H1 (cell line): ENCODE measurements around the gene TBC1D13. TPM values are rescaled to one million over a fixed set of nuclear protein-coding genes. Genes with fewer than 3 reads are reported as not detected.

Experiments used
- CTCF ChIA-PET: fragments of 300-600 bp; sonication (Branson Sonifier 250); formaldehyde crosslinking; loops from one replicate; lab custom pipeline; 2021; ENCODE audit not compliant: partially characterized antibody; lab: Charles Lee
- POLR2A ChIA-PET: fragments of 300-600 bp; sonication (Branson Sonifier 250); formaldehyde crosslinking; loops from one replicate; lab custom pipeline; 2021; ENCODE audit warnings: inconsistent platforms; ENCODE audit not compliant: partially characterized antibody; lab: Charles Lee
- DNase-seq, 2 experiments: peaks; one replicate each; pipeline versions ENCODE4 v3.0.0 to v3.0.0-alpha.2; 2010 to 2022; ENCODE audit warnings: low spot score in 2 of 2, low read depth in 1 of 2, mixed read lengths in 1 of 2
- FAIRE-seq: peaks from 2 replicates; lab custom pipeline; 2011; peaks lifted over from hg19 to GRCh38; lab: Jason Lieb, UNC
- H2AFZ ChIP-seq: 2 replicates; pipeline ENCODE4 v1.8.1; 2012; ENCODE audit warnings: low read length, inconsistent platforms
- H2AK5ac ChIP-seq: 2 replicates; pipeline ENCODE4 v1.6.1; 2013; ENCODE audit warnings: low read depth, low read length
- H2BK120ac ChIP-seq: replicated peaks from 2 replicates; pipeline ENCODE3; 2013; ENCODE audit warnings: low read depth, low read length, inconsistent platforms
- H2BK12ac ChIP-seq: 2 replicates; pipeline ENCODE4 v1.6.1; 2013; ENCODE audit warnings: low read depth, low read length
- H2BK15ac ChIP-seq: 2 replicates; pipeline ENCODE4 v1.6.1; 2013; ENCODE audit warnings: low read length
- H2BK20ac ChIP-seq: 2 replicates; pipeline ENCODE4 v1.6.1; 2013; ENCODE audit warnings: low read length
- H2BK5ac ChIP-seq: 2 replicates; pipeline ENCODE4 v1.6.1; 2013; ENCODE audit warnings: low read depth, low read length
- H3K14ac ChIP-seq: 2 replicates; pipeline ENCODE4 v1.6.1; 2013; ENCODE audit warnings: inconsistent platforms; ENCODE audit not compliant: insufficient read length
- H3K18ac ChIP-seq: 2 replicates; pipeline ENCODE4 v1.6.1; 2013; ENCODE audit warnings: low read length; ENCODE audit errors: extremely low read depth
- H3K23ac ChIP-seq: 2 replicates; pipeline ENCODE4 v1.6.1; 2013; ENCODE audit warnings: inconsistent platforms; ENCODE audit not compliant: insufficient read length
- H3K23me2 ChIP-seq: 2 replicates; pipeline ENCODE4 v1.6.1; 2013; ENCODE audit warnings: low read depth, low read length
- H3K27ac ChIP-seq: 2 replicates; pipeline ENCODE4 v1.6.1; 2011; ENCODE audit warnings: low read depth, low read length, inconsistent platforms
- H3K27me3 ChIP-seq, 4 experiments: replicated peaks in 1 of 4; 1 replicate in 1 of 4; 2 replicates in 3 of 4; pipeline versions ENCODE4 v1.6.1 to v1.8.1; 2011 to 2013; ENCODE audit warnings: low read length in 3 of 4, mild to moderate bottlenecking in 3 of 4, inconsistent platforms in 2 of 4, mixed read lengths in 2 of 4, moderate library complexity in 1 of 4; ENCODE audit not compliant: control insufficient read depth in 3 of 4, insufficient read depth in 3 of 4; ENCODE audit errors: extremely low read depth in 1 of 4
- H3K36me3 ChIP-seq, 4 experiments: 2 replicates each; pipeline versions ENCODE4 v1.6.1 to v1.8.1; 2011 to 2013; ENCODE audit warnings: mild to moderate bottlenecking in 4 of 4, low read length in 3 of 4, moderate library complexity in 2 of 4, control low read depth in 1 of 4, inconsistent platforms in 1 of 4; ENCODE audit not compliant: insufficient read depth in 4 of 4, control insufficient read depth in 2 of 4
- H3K4ac ChIP-seq: replicated peaks from 2 replicates; pipeline ENCODE3; 2013; ENCODE audit warnings: low read length, low read depth, mixed read lengths, inconsistent platforms; ENCODE audit not compliant: insufficient read length
- H3K4me1 ChIP-seq, 4 experiments: replicated peaks in 1 of 4; 1 replicate in 1 of 4; 2 replicates in 3 of 4; pipeline versions ENCODE4 v1.6.1 to v1.8.1; 2011 to 2013; ENCODE audit warnings: low read length in 3 of 4, inconsistent platforms in 2 of 4, mixed read lengths in 1 of 4; ENCODE audit not compliant: insufficient read depth in 4 of 4, control insufficient read depth in 3 of 4
- H3K4me2 ChIP-seq, 2 experiments: 2 replicates each; pipeline versions ENCODE4 v1.6.1 to v1.8.1; 2011 to 2013; ENCODE audit warnings: low read depth in 2 of 2, low read length in 2 of 2, control low read depth in 1 of 2, inconsistent platforms in 1 of 2, mild to moderate bottlenecking in 1 of 2; ENCODE audit not compliant: insufficient read depth in 1 of 2
- H3K4me3 ChIP-seq, 4 experiments: fragments of 200-600, 300-600 bp in 1 of 4; sonication (generic), shearing (Covaris generic), sonication (Bioruptor Twin) in 1 of 4; 2 replicates each; pipeline versions ENCODE4 v1.5.1 to v1.8.1; 2011 to 2016; ENCODE audit warnings: low read length in 4 of 4, low read depth in 3 of 4, control low read depth in 2 of 4, inconsistent platforms in 2 of 4, mild to moderate bottlenecking in 2 of 4, mixed read lengths in 1 of 4, moderate library complexity in 1 of 4; ENCODE audit not compliant: insufficient read depth in 2 of 4; ENCODE audit errors: extremely low read depth in 1 of 4
- H3K56ac ChIP-seq: replicated peaks from 2 replicates; pipeline ENCODE3; 2013; ENCODE audit warnings: low read depth, mild to moderate bottlenecking, mixed read lengths, low read length, inconsistent platforms; ENCODE audit not compliant: insufficient read length
- H3K79me1 ChIP-seq: 2 replicates; pipeline ENCODE4 v1.6.1; 2013; ENCODE audit warnings: low read depth, low read length, control low read depth
- H3K79me2 ChIP-seq, 2 experiments: 2 replicates each; pipeline versions ENCODE4 v1.6.1 to v1.8.1; 2012 to 2013; ENCODE audit warnings: low read length in 2 of 2, mild to moderate bottlenecking in 2 of 2, inconsistent platforms in 1 of 2; ENCODE audit not compliant: insufficient read depth in 2 of 2, control insufficient read depth in 1 of 2
- H3K9ac ChIP-seq, 4 experiments: replicated peaks in 1 of 4; 1 replicate in 1 of 4; 2 replicates in 3 of 4; pipeline versions ENCODE4 v1.6.1 to v1.8.1; 2011 to 2013; ENCODE audit warnings: low read depth in 3 of 4, low read length in 3 of 4, control low read depth in 2 of 4, mild to moderate bottlenecking in 2 of 4, moderate library complexity in 2 of 4, inconsistent platforms in 1 of 4; ENCODE audit errors: extremely low read depth in 1 of 4
- H3K9me3 ChIP-seq, 2 experiments: 2 replicates each; pipeline versions ENCODE4 v1.6.1 to v1.8.1; 2012 to 2013; ENCODE audit warnings: mild to moderate bottlenecking in 2 of 2, moderate library complexity in 2 of 2, control low read depth in 1 of 2, inconsistent platforms in 1 of 2, low read depth in 1 of 2, low read length in 1 of 2, mixed read lengths in 1 of 2; ENCODE audit not compliant: insufficient read depth in 2 of 2
- H4K20me1 ChIP-seq, 2 experiments: replicated peaks in 1 of 2; 2 replicates each; pipeline versions ENCODE3 to v1.8.1; 2011 to 2013; ENCODE audit warnings: inconsistent platforms in 2 of 2, low read length in 2 of 2, mild to moderate bottlenecking in 1 of 2; ENCODE audit not compliant: insufficient read depth in 2 of 2, control insufficient read depth in 1 of 2
- H4K5ac ChIP-seq: 2 replicates; pipeline ENCODE4 v1.6.1; 2013; ENCODE audit warnings: low read length, low read depth, mixed read lengths, inconsistent platforms; ENCODE audit not compliant: insufficient read length
- H4K8ac ChIP-seq: 2 replicates; pipeline ENCODE4 v1.8.0; 2013; ENCODE audit warnings: mild to moderate bottlenecking, moderate library complexity, low read length, inconsistent platforms; ENCODE audit not compliant: insufficient read depth; ENCODE audit errors: extremely low read depth
- H4K91ac ChIP-seq: replicated peaks from 2 replicates; pipeline ENCODE3; 2013; ENCODE audit warnings: low read length, mixed read lengths, inconsistent platforms; ENCODE audit not compliant: insufficient read length
- CHD1 ChIP-seq: IDR thresholded peaks from 2 replicates; pipeline ENCODE4 v1.6.1; 2012; ENCODE audit warnings: low read depth, low read length, improper control_type of control experiment
- RXRA ChIP-seq: IDR thresholded peaks from 2 replicates; pipeline ENCODE4 v1.6.1; 2011; ENCODE audit warnings: low read depth, mild to moderate bottlenecking, low read length, moderate library complexity; ENCODE audit not compliant: insufficient read depth
- WGBS, 2 experiments: shearing (Covaris generic) in 1 of 2; methylation state at CpG; one replicate each; pipeline versions ENCODE4 v1.1.6 to v1.1.7; 2013 to 2015; ENCODE audit warnings: low lambda C conversion rate in 2 of 2, mixed read lengths in 2 of 2, inconsistent platforms in 1 of 2, low coverage in 1 of 2, missing lambda C conversion rate in 1 of 2; ENCODE audit not compliant: insufficient replicate concordance in 2 of 2, insufficient coverage in 1 of 2, insufficient read length in 1 of 2; ENCODE audit errors: extremely low coverage in 1 of 2, missing lambda C conversion rate in 1 of 2; 5-methylcytosine and 5-hydroxymethylcytosine counted together
- polyA plus RNA-seq, 7 experiments: library from polyadenylated mRNA; depleted of rRNA in 3 of 7; stranded (reverse) in 5 of 7; unstranded in 2 of 7; fragments of >200 nt in 5 of 7; fragments of 200-250 nt in 2 of 7; gene quantifications; 1 replicate in 5 of 7; 2 replicates in 1 of 7; 4 replicates in 1 of 7; pipeline versions ENCODE4 v1.2.1 to v1.2.3, GENCODE V29; 2011 to 2013; ENCODE audit warnings: missing spikeins in 2 of 7, mixed read lengths in 2 of 7
- total RNA-seq: library from RNA; stranded (reverse); fragmentation: NEBNext Ultra II Directional; extraction: Animal tissue kit (Norgen Biotek cat#: 25700); gene quantifications from 2 replicates; pipeline ENCODE4 v1.2.1, GENCODE V29; 2021
- TF ChIP-seq, protein P1 (sequence below): IDR thresholded peaks from 2 replicates; pipeline ENCODE4 v1.6.1; 2012; ENCODE audit warnings: low read length, inconsistent platforms

TBC1D13 gene
- total and polyA plus RNA-seq, 2 of the 8 experiments (the other 6 are each of a cell fraction or from before 2014, with no cell fraction given): 21.3 to 24.7 TPM

DNA sequence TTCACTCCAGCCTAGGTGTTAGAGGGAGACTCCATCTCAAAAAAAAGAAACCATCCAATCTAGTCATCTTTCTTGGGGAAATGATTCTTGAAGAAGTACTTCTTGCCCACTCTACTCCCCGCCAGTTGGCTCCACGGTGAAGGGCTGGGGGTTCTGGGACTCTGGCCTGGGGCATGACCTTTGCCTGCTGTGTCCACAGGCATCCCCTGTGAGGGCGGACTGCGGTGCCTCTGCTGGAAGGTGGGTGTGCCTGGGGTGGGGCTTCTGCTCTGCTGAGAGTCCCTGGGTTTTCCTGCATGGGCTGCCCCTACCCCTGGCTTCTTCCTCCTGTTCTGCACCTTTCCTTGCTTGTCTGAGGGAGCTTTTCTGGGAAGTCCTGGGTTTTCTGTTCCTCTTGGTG lies 3.5 kb downstream of the TBC1D13 start:
- 84% methylated on average over 4 of the region's 4 CpGs; no CpG with 5 or more reads in 1 of the 2 experiments for WGBS, 2 experiments
- H2BK5ac ChIP-seq: no peak overlapping the region
- no peak overlapping the region for H3K56ac ChIP-seq
- no peak overlapping the region for H3K18ac ChIP-seq
- peaks cover 0 to 7% of the 10 kb centered on the region in 2 experiments; a peak in 1 of 4 replicates for H3K79me2 ChIP-seq
- H3K9ac ChIP-seq: no peak overlapping the region
- FAIRE-seq (no peak), DNase-seq (no peak)
- no peak overlapping the region for H2BK12ac ChIP-seq
- H3K23me2 ChIP-seq: peaks cover 5% of the 10 kb centered on the region; the same call in 1 of the 2 replicates
- H3K79me1 ChIP-seq: no peaks in the 10 kb centered on the region; the same call in 1 of the 2 replicates
- POLR2A ChIA-PET: interaction anchor here (0.7 to 4.8 kb wide), 2 partner anchors 19 to 29 kb away, joined by 4 to 21 read pairs; partner anchors contain the start of gene ENDOG
- no peak overlapping the region for H2BK15ac ChIP-seq
- no peak overlapping the region for H4K8ac ChIP-seq
- H3K27me3 ChIP-seq: no peaks in the 10 kb centered on the region
- H4K20me1 ChIP-seq: peaks cover 0 to 1% of the 10 kb centered on the region in 2 experiments
- H3K23ac ChIP-seq: no peak overlapping the region
- H3K14ac ChIP-seq: no peak overlapping the region
- no peak overlapping the region for H2AK5ac ChIP-seq
- no peak overlapping the region for H3K4ac ChIP-seq
- peaks cover 0 to 2% (median 0%) of the 10 kb centered on the region in 4 experiments; a peak in 1 of 7 replicates for H3K4me1 ChIP-seq
- no peak overlapping the region for H3K4me3 ChIP-seq
- no peaks in the 10 kb centered on the region for H3K9me3 ChIP-seq
- H3K27ac ChIP-seq: no peak overlapping the region
- no peak overlapping the region for H3K4me2 ChIP-seq
- no peak overlapping the region for H2BK20ac ChIP-seq
- no peak overlapping the region for H4K91ac ChIP-seq
- H4K5ac ChIP-seq: no peak overlapping the region
- no peak overlapping the region for H2AFZ ChIP-seq
- no peak overlapping the region for H2BK120ac ChIP-seq
- peaks cover 5 to 16% (median 7%) of the 10 kb centered on the region in 4 experiments; a peak in 4 of 8 replicates for H3K36me3 ChIP-seq
- CTCF ChIA-PET: interaction anchor here (1.2 to 2.6 kb wide), 2 partner anchors 9 to 58 kb away, joined by 3 to 10 read pairs; no protein-coding TSS in a partner anchor
- TF ChIP-seq CHD1 (no peak), RXRA (no peak)
- TF ChIP-seq, protein P1, sequence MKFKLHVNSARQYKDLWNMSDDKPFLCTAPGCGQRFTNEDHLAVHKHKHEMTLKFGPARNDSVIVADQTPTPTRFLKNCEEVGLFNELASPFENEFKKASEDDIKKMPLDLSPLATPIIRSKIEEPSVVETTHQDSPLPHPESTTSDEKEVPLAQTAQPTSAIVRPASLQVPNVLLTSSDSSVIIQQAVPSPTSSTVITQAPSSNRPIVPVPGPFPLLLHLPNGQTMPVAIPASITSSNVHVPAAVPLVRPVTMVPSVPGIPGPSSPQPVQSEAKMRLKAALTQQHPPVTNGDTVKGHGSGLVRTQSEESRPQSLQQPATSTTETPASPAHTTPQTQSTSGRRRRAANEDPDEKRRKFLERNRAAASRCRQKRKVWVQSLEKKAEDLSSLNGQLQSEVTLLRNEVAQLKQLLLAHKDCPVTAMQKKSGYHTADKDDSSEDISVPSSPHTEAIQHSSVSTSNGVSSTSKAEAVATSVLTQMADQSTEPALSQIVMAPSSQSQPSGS: no peak
